ENCODE data around the gene DIDO1. TPM values are rescaled to one million over a fixed set of nuclear protein-coding genes. Genes with fewer than 3 reads are reported as not detected.

Gene DIDO1
- total RNA-seq, 1 experiment from 2014 or later, result 85.9 TPM

- WGBS (ENCODE audit: extremely low coverage, insufficient read length, low lambda C conversion rate), result no CpG with 5 or more reads among the region's 16 CpGs
- H3K4me2 ChIP-seq (ENCODE audit: insufficient read depth, insufficient read length, low read length), result no peak overlapping the region
- peak overlapping the region in 1 of 3 experiments; percentile 33; a peak in 2 of 7 replicates for H3K27ac Mint-ChIP-seq
- no peaks in the 10 kb centered on the region for H3K4me1 ChIP-seq (ENCODE audit: insufficient read depth, low read length)
- no peak overlapping the region for H2BK15ac ChIP-seq (ENCODE audit: low read depth, low read length)
- no peaks in the 10 kb centered on the region for H3K27me3 Mint-ChIP-seq (ENCODE audit: low read depth)
- H4K5ac ChIP-seq (ENCODE audit: insufficient read length, low read depth, low read length), result no peak overlapping the region
- H3K79me2 ChIP-seq (ENCODE audit: insufficient read depth, low read length), result peaks cover 27% of the 10 kb centered on the region; the same call in 1 of the 2 replicates
- peaks cover 20% of the 10 kb centered on the region for H3K79me1 ChIP-seq (ENCODE audit: insufficient read depth, low read depth, low read length, poor library complexity, severe bottlenecking)
- H2AFZ ChIP-seq (ENCODE audit: low read length), result no peak overlapping the region
- no peak overlapping the region for H3K23ac ChIP-seq (ENCODE audit: insufficient read length, low read depth, low read length)
- H3K9ac ChIP-seq (ENCODE audit: extremely low read depth, insufficient read length, low read length), result no peak overlapping the region
- H3K4me3 Mint-ChIP-seq, result no peak overlapping the region; a peak in 1 of 5 replicates
- H4K8ac ChIP-seq (replicated peaks; ENCODE audit: insufficient read length, low read depth, low read length), result no peak overlapping the region
- no peaks in the 10 kb centered on the region for H3K9me3 Mint-ChIP-seq
- DNase-seq, result peak; percentile 57
- H3K18ac ChIP-seq (ENCODE audit: insufficient read length, low read depth, low read length), result no peak overlapping the region
- no peak overlapping the region for H3K27ac ChIP-seq (ENCODE audit: insufficient read length, low read depth, low read length)
- no peaks in the 10 kb centered on the region for H3K27me3 ChIP-seq (ENCODE audit: insufficient read depth, low read length)
- no peak overlapping the region for H2BK20ac ChIP-seq (ENCODE audit: low read depth, low read length, poor library complexity, severe bottlenecking)
- no peak overlapping the region for H2BK12ac ChIP-seq (ENCODE audit: insufficient read length, low read depth, low read length)
- no peak overlapping the region for H3K14ac ChIP-seq (ENCODE audit: insufficient read depth, low read length)
- H3K4me1 Mint-ChIP-seq, result peaks cover 0 to 3% of the 10 kb centered on the region in 2 experiments; a peak in 2 of 4 replicates
- H3K23me2 ChIP-seq (ENCODE audit: insufficient read length, low read depth, low read length, poor library complexity, severe bottlenecking), result no peaks in the 10 kb centered on the region
- no peak overlapping the region for H3K4ac ChIP-seq (ENCODE audit: low read depth, low read length)
- H2BK120ac ChIP-seq (ENCODE audit: low read depth, low read length, poor library complexity, severe bottlenecking), result no peak overlapping the region
- H3K9me3 ChIP-seq (ENCODE audit: control insufficient read depth, low read depth, low read length), result no peaks in the 10 kb centered on the region
- H3K56ac ChIP-seq (ENCODE audit: insufficient read length, low read depth, low read length), result no peak overlapping the region
- no peak overlapping the region for H4K91ac ChIP-seq (ENCODE audit: insufficient read length, low read depth, low read length)
- H3T11ph ChIP-seq (ENCODE audit: low read length), result no peak overlapping the region
- peaks cover 2% of the 10 kb centered on the region for H4K20me1 ChIP-seq (ENCODE audit: control insufficient read depth, insufficient read depth, insufficient read length)
- TF ChIP-seq CTCF (conservative IDR thresholded peaks at IDR 0.05), result peak; percentile 77
- no peak overlapping the region for H2AK5ac ChIP-seq (ENCODE audit: insufficient read length, low read length)
- H3K36me3 Mint-ChIP-seq (ENCODE audit: insufficient read depth in 1 of 3, low read depth in 3 of 3), result peaks cover 73 to 96% (median 95%) of the 10 kb centered on the region in 3 experiments
- no peak overlapping the region for H2BK5ac ChIP-seq (ENCODE audit: insufficient read length, low read length)
Observed at GRCh38 chr20:62907384-62908317, 18.7 kb downstream of the DIDO1 start.
